Kidney tubule cell (primary cell): ENCODE data around the gene PALLD.

ENCODE experiments used
- DNase-seq: peaks from one replicate; pipeline ENCODE4 v3.0.0-alpha.2; 2018; ENCODE audit warnings: low spot score

Gene PALLD

GRCh38 chr4:168623011-168623410 is 126.2 kb downstream of the PALLD start:
- DNase-seq, result no peak

- DNase-seq, result no peak
Observed at GRCh38 chr4:168623484-168623883, 126.6 kb downstream of the PALLD start.

GRCh38 chr4:168628251-168628650 is 131.4 kb downstream of the PALLD start:
- no peak for DNase-seq

- no peak for DNase-seq
Observed at GRCh38 chr4:168629566-168629965, 132.7 kb downstream of the PALLD start.

DNA sequence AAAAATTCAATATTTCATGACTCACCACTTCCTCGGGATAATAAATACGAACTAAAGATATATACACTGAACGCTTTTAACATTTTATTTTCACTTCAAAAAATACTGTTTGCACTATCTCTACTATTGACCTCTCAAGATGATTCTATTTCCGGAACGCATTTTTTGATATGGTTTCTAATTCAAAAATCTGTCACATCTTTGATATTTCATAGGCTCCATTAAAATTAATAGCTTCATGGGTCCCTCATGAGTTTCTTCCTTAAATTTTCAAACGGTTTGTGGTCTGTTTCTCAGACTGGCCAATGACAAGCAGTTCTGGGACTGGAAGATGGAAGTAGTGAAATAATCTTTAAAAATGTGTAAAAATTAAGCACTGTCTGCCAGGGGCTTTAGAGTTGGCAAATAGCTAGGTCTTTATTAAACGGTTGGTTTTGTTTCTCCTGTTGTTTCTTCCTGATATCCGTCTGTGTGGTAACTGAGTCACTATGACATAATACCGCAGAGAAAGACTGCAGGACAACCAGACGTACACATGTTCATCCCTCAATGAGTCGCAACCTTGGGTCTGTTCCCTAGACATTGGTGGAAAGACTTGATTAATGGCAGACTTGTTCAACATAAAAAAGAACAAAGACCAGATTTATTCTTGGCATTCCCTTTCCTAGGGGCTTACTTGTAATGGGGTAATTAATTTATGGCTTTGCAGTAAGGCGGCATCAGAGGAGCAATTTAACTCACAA is 133.8 kb downstream of the PALLD start:
- peak; percentile 96 for DNase-seq

DNA sequence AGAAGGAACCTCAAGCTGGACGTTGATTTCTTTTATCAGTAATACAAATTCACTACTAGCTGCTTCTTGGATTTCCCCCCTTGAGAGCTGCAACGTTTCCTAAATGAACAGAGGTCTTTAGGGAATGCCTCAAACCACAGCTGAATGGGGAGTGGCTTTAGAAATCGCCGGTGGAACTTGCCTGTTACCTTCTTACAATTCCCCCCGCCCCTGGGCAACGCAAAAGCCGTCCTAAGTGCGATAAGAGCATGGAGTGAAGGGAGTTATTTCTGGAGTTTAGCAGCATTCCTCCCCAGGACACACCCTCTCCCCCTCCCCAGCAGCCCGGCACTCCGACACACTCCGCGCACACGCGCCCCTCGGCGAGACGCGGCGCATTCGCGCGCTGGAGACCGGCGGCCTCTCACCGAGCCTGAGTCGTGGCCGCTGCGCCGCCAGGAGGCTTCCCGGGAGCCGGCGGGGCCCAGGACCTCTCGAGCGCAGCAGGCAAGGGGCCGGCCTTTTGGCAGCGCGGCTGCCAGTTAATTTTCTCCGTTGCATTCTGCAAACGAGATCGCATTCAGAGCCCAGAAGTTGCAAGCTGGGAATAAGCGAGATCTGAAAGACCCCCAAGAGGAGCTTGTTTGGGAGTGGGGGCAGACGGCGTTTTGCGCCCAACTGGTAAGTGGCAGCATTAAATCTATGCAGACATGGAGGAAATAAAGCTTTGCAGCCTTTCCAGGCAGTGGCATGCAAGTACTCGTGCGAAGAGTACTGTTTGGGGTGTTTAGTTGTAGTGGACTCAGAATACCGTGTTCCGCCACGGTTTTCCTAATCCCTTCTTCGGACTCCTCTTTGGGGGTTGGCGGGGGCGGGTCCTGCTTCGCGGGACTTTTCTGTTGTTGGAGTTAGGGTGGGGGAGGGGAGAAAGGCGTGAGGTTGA is 134.7 kb downstream of the PALLD start:
- peak; percentile 85 for DNase-seq

- peak; percentile 57 for DNase-seq
Observed at GRCh38 chr4:168632301-168632725, 135.5 kb downstream of the PALLD start.

DNA sequence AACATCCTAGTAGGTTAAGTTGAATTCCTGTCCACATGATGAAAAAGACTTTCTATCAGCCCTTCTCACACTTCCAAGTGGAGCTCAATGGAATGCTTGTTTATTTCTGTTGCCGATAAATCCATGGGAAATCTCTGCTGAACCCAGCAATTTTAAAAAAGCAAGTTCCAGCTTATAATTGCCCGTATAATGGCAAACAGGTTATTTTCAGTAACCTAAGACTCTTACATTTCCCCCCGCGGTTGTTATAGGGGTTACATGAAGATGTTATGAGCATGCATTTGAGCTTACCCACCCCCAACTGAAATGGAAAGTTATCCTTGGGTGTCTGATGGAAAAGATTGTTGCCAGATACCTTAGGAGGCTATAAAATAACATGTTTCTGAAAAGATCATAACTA is 136.2 kb downstream of the PALLD start:
- DNase-seq, result peak; percentile 42

GRCh38 chr4:168633496-168633895 is 136.6 kb downstream of the PALLD start:
- DNase-seq, result no peak

DNA sequence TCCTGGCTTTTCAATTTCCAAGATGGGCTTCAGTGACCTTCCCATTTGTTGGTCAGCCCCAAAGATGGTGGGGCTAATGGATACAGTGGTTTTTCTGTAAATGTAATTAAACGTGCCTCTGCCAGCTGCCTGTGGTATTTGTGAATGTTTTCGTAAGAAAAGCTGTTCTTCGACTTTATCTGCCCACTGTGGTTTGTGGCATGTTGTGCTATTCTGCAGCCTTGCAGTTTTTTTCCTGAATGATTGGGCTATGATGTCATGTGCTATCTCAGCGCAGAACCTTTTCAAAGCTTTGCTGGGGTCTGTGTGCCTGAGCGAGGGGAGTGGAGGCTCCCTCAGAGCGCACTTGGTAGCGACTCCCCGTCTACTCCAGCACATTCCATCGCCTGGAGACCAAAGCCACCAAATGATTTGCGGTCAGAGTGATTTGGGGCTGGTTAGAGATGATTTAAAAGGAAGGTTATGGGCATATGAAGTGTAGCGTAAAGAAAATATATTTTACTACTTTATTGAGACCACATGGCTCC is 137.5 kb downstream of the PALLD start:
- DNase-seq, result peak; percentile 97

DNA sequence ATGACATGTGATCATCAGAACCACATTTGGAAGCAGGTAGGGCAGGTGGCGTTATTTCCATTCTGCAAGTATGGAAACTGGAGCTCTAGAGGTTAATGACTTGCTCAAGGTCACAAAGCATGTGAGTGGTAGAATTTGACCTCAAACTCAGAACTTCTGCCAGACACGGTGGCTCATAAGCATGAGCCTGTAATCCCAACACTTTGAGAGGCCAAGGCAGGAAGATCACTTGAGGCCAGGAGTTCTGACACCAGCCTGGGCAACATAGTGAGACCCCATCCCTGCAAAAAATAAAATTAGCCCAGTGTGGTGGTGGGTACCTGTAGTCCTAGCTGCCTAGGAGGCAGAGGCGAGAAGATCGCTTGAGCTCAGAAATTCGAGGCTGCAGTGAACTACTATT is 139.2 kb downstream of the PALLD start:
- no peak for DNase-seq

GRCh38 chr4:168636506-168637196 is 139.8 kb downstream of the PALLD start:
- DNase-seq, result peak; percentile 81

DNA sequence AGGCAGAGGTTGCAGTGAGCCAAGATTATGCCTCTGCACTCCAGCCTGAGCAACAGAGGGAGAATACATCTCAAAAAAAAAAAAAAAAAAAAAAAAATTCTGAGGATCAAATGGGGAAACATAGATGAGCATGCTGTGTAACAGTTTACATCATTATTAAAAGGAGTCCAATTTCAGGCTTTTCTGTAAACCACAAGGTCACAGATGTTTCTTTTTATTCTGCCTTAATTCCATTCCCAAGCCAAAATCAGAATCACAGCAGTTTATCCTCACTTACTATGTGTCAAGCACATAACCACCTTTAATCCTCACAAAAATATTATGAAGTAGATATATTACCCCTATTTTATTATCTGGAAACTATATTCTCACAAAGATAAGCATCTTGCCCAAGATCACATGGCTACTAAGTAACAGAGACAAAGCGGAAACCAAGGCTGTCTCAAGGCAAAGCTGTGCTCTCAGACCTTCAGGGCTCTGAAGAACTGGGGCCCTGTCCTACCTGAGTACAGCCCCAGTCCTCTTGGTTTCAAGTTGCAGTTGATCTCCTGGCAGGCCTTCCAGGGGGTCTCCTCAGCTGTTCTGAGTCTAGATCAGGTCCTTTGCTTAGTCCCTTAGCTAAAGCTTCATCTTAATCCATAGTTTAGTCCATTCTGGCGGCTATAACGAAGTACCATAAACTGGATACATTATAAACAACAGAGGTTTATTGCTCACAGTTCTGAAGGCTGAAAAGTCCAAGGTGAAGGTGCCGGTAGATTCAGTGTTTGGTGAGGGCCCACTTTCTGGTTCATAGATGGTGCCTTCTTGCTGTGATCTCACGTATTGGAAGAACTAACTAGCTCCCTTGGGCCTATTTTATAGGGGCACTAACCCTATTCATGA is 141.3 kb downstream of the PALLD start:
- DNase-seq, result no peak

DNA sequence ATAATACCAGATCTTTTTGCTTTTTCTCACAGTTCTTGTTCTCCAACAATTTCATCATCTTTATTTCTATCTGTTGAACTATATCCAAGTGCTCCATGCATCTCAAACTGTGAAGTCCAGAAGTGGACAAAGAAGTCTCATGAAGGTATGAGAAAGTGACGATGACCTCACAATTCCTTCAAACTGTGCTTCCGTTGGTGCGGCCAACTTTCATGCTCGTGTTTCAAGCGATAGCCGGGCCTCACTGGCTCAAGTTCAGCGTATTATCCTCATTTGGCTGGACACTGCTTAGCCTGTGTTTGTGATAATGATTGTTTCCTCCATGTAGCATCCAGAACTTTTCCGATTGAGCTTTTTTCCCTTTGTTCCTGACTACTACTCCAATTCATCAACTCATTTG is 143.1 kb downstream of the PALLD start:
- no peak for DNase-seq

DNA sequence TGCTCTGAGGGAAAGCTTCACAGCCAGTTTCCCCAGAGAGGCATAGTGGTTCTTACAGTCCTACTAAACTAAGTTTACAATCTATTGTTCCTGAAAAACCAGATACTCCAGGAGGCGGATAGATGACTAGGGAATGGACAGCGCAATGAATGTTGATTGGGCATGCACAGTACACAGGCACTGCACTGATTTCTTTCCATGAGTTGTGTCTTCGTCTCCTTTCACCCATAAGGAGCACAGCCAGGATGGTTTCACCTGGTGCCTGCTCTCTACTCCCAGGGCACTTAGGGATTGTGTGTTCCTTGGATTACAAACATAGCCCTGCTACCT is 144.9 kb downstream of the PALLD start:
- DNase-seq, result no peak

GRCh38 chr4:168642591-168642990 is 145.7 kb downstream of the PALLD start:
- no peak for DNase-seq

- no peak for DNase-seq
Observed at GRCh38 chr4:168643111-168643795, 146.4 kb downstream of the PALLD start.

DNA sequence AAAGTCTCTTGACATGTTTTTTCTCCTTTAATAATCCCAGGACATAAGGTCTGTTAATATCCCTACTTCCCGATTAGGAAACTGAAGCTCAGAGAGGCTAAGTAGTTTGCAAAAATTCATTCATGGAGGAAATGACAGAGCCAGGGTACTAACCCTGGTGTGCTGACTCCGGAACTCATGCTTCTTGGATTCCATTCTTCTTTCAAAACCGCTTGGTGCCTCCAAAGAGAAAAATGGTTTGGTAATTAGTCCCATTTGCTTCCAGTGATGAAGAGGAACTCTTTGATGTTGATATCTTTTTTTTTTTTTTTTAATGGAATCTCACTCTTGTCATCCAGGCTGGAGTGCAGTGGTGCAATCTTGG is 146.9 kb downstream of the PALLD start:
- no peak for DNase-seq

GRCh38 chr4:168646001-168646768 is 149.3 kb downstream of the PALLD start:
- no peak for DNase-seq
